BLaER1 (cell line): Measurements from ENCODE around the gene MBOAT1.

Experiments
- H3K27ac ChIP-seq: shearing (Covaris generic); formaldehyde crosslinking; 2 replicates; pipeline ENCODE4 v1.8.1; 2022
- H3K27me3 ChIP-seq: shearing (Covaris generic); formaldehyde crosslinking; 2 replicates; pipeline ENCODE4 v1.8.1; 2022
- H3K36me3 ChIP-seq: shearing (Covaris generic); formaldehyde crosslinking; 2 replicates; pipeline ENCODE4 v1.8.1; 2022
- H3K4me1 ChIP-seq: shearing (Covaris generic); formaldehyde crosslinking; 2 replicates; pipeline ENCODE4 v1.8.1; 2022
- H3K4me2 ChIP-seq: shearing (Covaris generic); formaldehyde crosslinking; 2 replicates; pipeline ENCODE4 v1.8.1; 2022
- H3K4me3 ChIP-seq: shearing (Covaris generic); formaldehyde crosslinking; 2 replicates; pipeline ENCODE4 v1.8.1; 2022
- H3K9ac ChIP-seq: shearing (Covaris generic); formaldehyde crosslinking; 2 replicates; pipeline ENCODE4 v1.8.1; 2022
- H3K9me3 ChIP-seq: shearing (Covaris generic); formaldehyde crosslinking; 2 replicates; pipeline ENCODE4 v1.8.1; 2022
- H4K20me1 ChIP-seq: shearing (Covaris generic); formaldehyde crosslinking; 2 replicates; pipeline ENCODE4 v1.8.1; 2022
- Cebpa-rat ChIP-seq: shearing (Covaris generic); IDR thresholded peaks from 2 replicates; pipeline ENCODE4 v1.8.1; 2022

The MBOAT1 gene

GRCh38 chr6:20128018-20128417 lies 84.3 kb downstream of the MBOAT1 start:
- H3K4me1 ChIP-seq, result no peaks in the 10 kb centered on the region
- H3K27me3 ChIP-seq, result no peaks in the 10 kb centered on the region
- no peak overlapping the region for H3K27ac ChIP-seq
- no peak overlapping the region for H3K9ac ChIP-seq
- H3K4me2 ChIP-seq, result no peak overlapping the region
- no peak overlapping the region for H3K4me3 ChIP-seq
- H3K36me3 ChIP-seq, result 0 out of 2 replicates have a peak, but pooled peaks cover 8% of the 10 kb centered on the region
- no peak for TF ChIP-seq Cebpa-rat
- no peaks in the 10 kb centered on the region for H3K9me3 ChIP-seq
- no peaks in the 10 kb centered on the region for H4K20me1 ChIP-seq

- Histone ChIP-seq H3K27ac (no peak overlapping the region), H3K4me3 (no peak overlapping the region), H3K4me2 (no peak overlapping the region), H3K27me3 (no peaks in the 10 kb centered on the region), H3K9me3 (no peaks in the 10 kb centered on the region), H3K36me3 (0 out of 2 replicates have a peak, but pooled peaks cover 8% of the 10 kb centered on the region), H3K4me1 (0 out of 2 replicates have a peak, but pooled peaks cover 5% of the 10 kb centered on the region), H4K20me1 (no peaks in the 10 kb centered on the region), H3K9ac (no peak overlapping the region)
- TF ChIP-seq Cebpa-rat, result no peak
Measured at GRCh38 chr6:20126789-20127653, 85.2 kb downstream of the MBOAT1 start.

GRCh38 chr6:20126102-20126752 lies 86.0 kb downstream of the MBOAT1 start:
- H3K36me3 ChIP-seq, result 0 out of 2 replicates have a peak, but pooled peaks cover 8% of the 10 kb centered on the region
- H3K9me3 ChIP-seq, result no peaks in the 10 kb centered on the region
- no peak for TF ChIP-seq Cebpa-rat
- no peaks in the 10 kb centered on the region for H3K27me3 ChIP-seq
- H4K20me1 ChIP-seq, result no peaks in the 10 kb centered on the region
- H3K4me1 ChIP-seq, result peaks cover 12% of the 10 kb centered on the region
- H3K4me3 ChIP-seq, result no peak overlapping the region
- H3K27ac ChIP-seq, result no peak overlapping the region
- H3K9ac ChIP-seq, result no peak overlapping the region
- no peak overlapping the region for H3K4me2 ChIP-seq

- TF ChIP-seq Cebpa-rat, result no peak
Measured at GRCh38 chr6:20124545-20124944, 87.7 kb downstream of the MBOAT1 start.

GRCh38 chr6:20119485-20119884 lies 92.8 kb downstream of the MBOAT1 start:
- no peak overlapping the region for H3K27ac ChIP-seq
- TF ChIP-seq Cebpa-rat, result no peak
- no peak overlapping the region for H3K4me3 ChIP-seq
- H3K27me3 ChIP-seq, result no peaks in the 10 kb centered on the region
- peaks cover 12% of the 10 kb centered on the region; the same call in 1 of the 2 replicates for H3K36me3 ChIP-seq
- peak overlapping the region; percentile 33 for H3K4me2 ChIP-seq
- no peak overlapping the region for H3K9ac ChIP-seq
- peaks cover 60% of the 10 kb centered on the region for H3K4me1 ChIP-seq
- H3K9me3 ChIP-seq, result no peaks in the 10 kb centered on the region
- H4K20me1 ChIP-seq, result no peaks in the 10 kb centered on the region

More at GRCh38 chr6:20124545-20124944, 87.7 kb downstream of the MBOAT1 start:
- H3K27ac ChIP-seq, result no peak overlapping the region
- no peaks in the 10 kb centered on the region for H3K27me3 ChIP-seq
- H3K4me1 ChIP-seq, result peaks cover 23% of the 10 kb centered on the region
- H3K9ac ChIP-seq, result no peak overlapping the region
- no peaks in the 10 kb centered on the region for H3K9me3 ChIP-seq
- H3K4me2 ChIP-seq, result no peak overlapping the region
- 0 out of 2 replicates have a peak, but pooled peaks cover 8% of the 10 kb centered on the region for H3K36me3 ChIP-seq
- H4K20me1 ChIP-seq, result no peaks in the 10 kb centered on the region
- H3K4me3 ChIP-seq, result no peak overlapping the region

- H3K27ac ChIP-seq, result no peak overlapping the region
- peak overlapping the region; percentile 33 for H3K4me2 ChIP-seq
- no peak for TF ChIP-seq Cebpa-rat
- no peaks in the 10 kb centered on the region for H3K27me3 ChIP-seq
- no peaks in the 10 kb centered on the region for H4K20me1 ChIP-seq
- H3K36me3 ChIP-seq, result peaks cover 6% of the 10 kb centered on the region; the same call in 1 of the 2 replicates
- no peaks in the 10 kb centered on the region for H3K9me3 ChIP-seq
- no peak overlapping the region for H3K9ac ChIP-seq
- peaks cover 60% of the 10 kb centered on the region for H3K4me1 ChIP-seq
- no peak overlapping the region for H3K4me3 ChIP-seq
Measured at GRCh38 chr6:20118892-20119291, 93.4 kb downstream of the MBOAT1 start.

GRCh38 chr6:20117474-20117873 lies 94.8 kb downstream of the MBOAT1 start:
- TF ChIP-seq Cebpa-rat, result no peak
- no peak overlapping the region for H3K9ac ChIP-seq
- H3K27ac ChIP-seq, result no peak overlapping the region
- no peaks in the 10 kb centered on the region for H3K27me3 ChIP-seq
- no peaks in the 10 kb centered on the region for H4K20me1 ChIP-seq
- no peaks in the 10 kb centered on the region for H3K9me3 ChIP-seq
- H3K4me3 ChIP-seq, result no peak overlapping the region
- H3K4me1 ChIP-seq, result peaks cover 68% of the 10 kb centered on the region
- H3K36me3 ChIP-seq, result peaks cover 10% of the 10 kb centered on the region; the same call in 1 of the 2 replicates
- H3K4me2 ChIP-seq, result no peak overlapping the region

GRCh38 chr6:20116792-20117191 lies 95.5 kb downstream of the MBOAT1 start:
- peaks cover 10% of the 10 kb centered on the region; the same call in 1 of the 2 replicates for H3K36me3 ChIP-seq
- peaks cover 68% of the 10 kb centered on the region for H3K4me1 ChIP-seq
- H3K9ac ChIP-seq, result no peak overlapping the region
- no peak for TF ChIP-seq Cebpa-rat
- H3K27ac ChIP-seq, result no peak overlapping the region
- no peaks in the 10 kb centered on the region for H4K20me1 ChIP-seq
- H3K4me2 ChIP-seq, result no peak overlapping the region
- H3K4me3 ChIP-seq, result no peak overlapping the region
- H3K27me3 ChIP-seq, result no peaks in the 10 kb centered on the region
- no peaks in the 10 kb centered on the region for H3K9me3 ChIP-seq

GRCh38 chr6:20115246-20115980 lies 96.9 kb downstream of the MBOAT1 start:
- Histone ChIP-seq H3K36me3 (peaks cover 10% of the 10 kb centered on the region; the same call in 1 of the 2 replicates), H3K4me3 (no peak overlapping the region), H3K27ac (no peak overlapping the region), H3K27me3 (no peaks in the 10 kb centered on the region), H3K4me2 (peak overlapping the region; percentile 42), H3K4me1 (peaks cover 55% of the 10 kb centered on the region), H4K20me1 (no peaks in the 10 kb centered on the region), H3K9ac (no peak overlapping the region), H3K9me3 (no peaks in the 10 kb centered on the region)
- TF ChIP-seq Cebpa-rat, result no peak
